ENCODE results near the gene SCYGR2. TPM values are rescaled to one million over a fixed set of nuclear protein-coding genes. Genes with fewer than 3 reads are reported as not detected.

The SCYGR2 gene
- total RNA-seq, 1 experiment from 2014 or later, result not detected

- no peaks in the 10 kb centered on the region for H3K27me3 Mint-ChIP-seq (ENCODE audit: low read depth)
- Histone ChIP-seq H3K27ac (ENCODE audit: insufficient read length, low read depth, low read length) (no peak overlapping the region), H3K4me1 (ENCODE audit: insufficient read depth, low read length) (no peaks in the 10 kb centered on the region), H2BK12ac (ENCODE audit: insufficient read length, low read depth, low read length) (no peak overlapping the region), H2BK120ac (ENCODE audit: low read depth, low read length, poor library complexity, severe bottlenecking) (no peak overlapping the region), H4K5ac (ENCODE audit: insufficient read length, low read depth, low read length) (no peak overlapping the region), H3T11ph (ENCODE audit: low read length) (no peak overlapping the region), H3K27me3 (ENCODE audit: insufficient read depth, low read length) (no peaks in the 10 kb centered on the region), H2BK20ac (ENCODE audit: low read depth, low read length, poor library complexity, severe bottlenecking) (no peak overlapping the region), H3K9ac (ENCODE audit: extremely low read depth, insufficient read length, low read length) (no peak overlapping the region), H3K79me2 (ENCODE audit: insufficient read depth, low read length) (no peaks in the 10 kb centered on the region), H2BK15ac (ENCODE audit: low read depth, low read length) (no peak overlapping the region), H3K18ac (ENCODE audit: insufficient read length, low read depth, low read length) (no peak overlapping the region), H2BK5ac (ENCODE audit: insufficient read length, low read length) (no peak overlapping the region), H4K8ac (replicated peaks; ENCODE audit: insufficient read length, low read depth, low read length) (no peak overlapping the region), H3K4ac (ENCODE audit: low read depth, low read length) (no peak overlapping the region), H3K79me1 (ENCODE audit: insufficient read depth, low read depth, low read length, poor library complexity, severe bottlenecking) (no peaks in the 10 kb centered on the region), H4K20me1 (ENCODE audit: control insufficient read depth, insufficient read depth, insufficient read length) (no peaks in the 10 kb centered on the region), H3K14ac (ENCODE audit: insufficient read depth, low read length) (no peak overlapping the region), H3K56ac (ENCODE audit: insufficient read length, low read depth, low read length) (no peak overlapping the region), H4K91ac (ENCODE audit: insufficient read length, low read depth, low read length) (no peak overlapping the region), H3K9me3 (ENCODE audit: control insufficient read depth, low read depth, low read length) (no peaks in the 10 kb centered on the region), H3K23me2 (ENCODE audit: insufficient read length, low read depth, low read length, poor library complexity, severe bottlenecking) (no peaks in the 10 kb centered on the region), H2AK5ac (ENCODE audit: insufficient read length, low read length) (no peak overlapping the region), H2AFZ (ENCODE audit: low read length) (no peak overlapping the region), H3K23ac (ENCODE audit: insufficient read length, low read depth, low read length) (no peak overlapping the region), H3K4me2 (ENCODE audit: insufficient read depth, insufficient read length, low read length) (no peak overlapping the region)
- no peak for DNase-seq
- 0 out of 7 replicates have a peak overlapping the region, but pooled peaks of 1 of the 3 experiments have one; percentile 1 for H3K27ac Mint-ChIP-seq
- H3K9me3 Mint-ChIP-seq, result no peaks in the 10 kb centered on the region
- H3K36me3 Mint-ChIP-seq (ENCODE audit: insufficient read depth in 1 of 3, low read depth in 3 of 3), result no peaks in the 10 kb centered on the region
- no CpG with 5 or more reads among the region's 1 CpG for WGBS (ENCODE audit: extremely low coverage, insufficient read length, low lambda C conversion rate)
- H3K4me3 Mint-ChIP-seq, result no peak overlapping the region
- no peak for TF ChIP-seq CTCF (conservative IDR thresholded peaks at IDR 0.05)
- H3K4me1 Mint-ChIP-seq, result peaks cover 0 to 7% of the 10 kb centered on the region in 2 experiments; a peak in 2 of 4 replicates
Observed at GRCh38 chr2:227565080-227565479, 33.6 kb upstream of the SCYGR2 start.

Measured in H9 (cell line).